HepG2 (cell line): ENCODE data around the gene DLEC1. TPM values are rescaled to one million over a fixed set of nuclear protein-coding genes. Genes with fewer than 3 reads are reported as not detected.

Source experiments
- ATAD3A ChIP-seq: sonication (generic); formaldehyde crosslinking; IDR thresholded peaks from 2 replicates; pipeline ENCODE4 v1.4.0; 2020; ENCODE audit warnings: missing genetic modification reagents
- BRCA1 ChIP-seq: sonication (generic); formaldehyde crosslinking; IDR thresholded peaks from 2 replicates; pipeline ENCODE4 v1.4.0; 2020; ENCODE audit warnings: missing genetic modification reagents
- CREM ChIP-seq, 2 experiments: sonication (generic) in 1 of 2; formaldehyde crosslinking in 1 of 2; IDR thresholded peaks; 2 replicates each; pipeline versions ENCODE4 v1.4.0 to v1.6.1; 2016 to 2020; ENCODE audit warnings: antibody characterized with exemption in 1 of 2, mild to moderate bottlenecking in 1 of 2, missing genetic modification reagents in 1 of 2
- FIP1L1 ChIP-seq: fragments of 200-400 bp; formaldehyde crosslinking; IDR thresholded peaks from 2 replicates; pipeline ENCODE4 v1.6.1; 2018; ENCODE audit warnings: low read depth, mild to moderate bottlenecking, low read length, moderate library complexity, borderline replicate concordance; ENCODE audit not compliant: insufficient read depth
- HDAC2 ChIP-seq: sonication (generic); formaldehyde crosslinking; IDR thresholded peaks from 2 replicates; pipeline ENCODE4 v1.4.0; 2020; ENCODE audit warnings: missing genetic modification reagents
- IRF2 ChIP-seq: IDR thresholded peaks from 2 replicates; pipeline ENCODE4 v1.6.1; 2018; ENCODE audit warnings: missing genetic modification reagents, missing compliant biosample characterization
- ONECUT2 ChIP-seq: sonication (generic); formaldehyde crosslinking; IDR thresholded peaks from 2 replicates; pipeline ENCODE4 v1.4.0; 2020; ENCODE audit warnings: missing genetic modification reagents
- RARA ChIP-seq: IDR thresholded peaks from 2 replicates; pipeline ENCODE4 v1.6.1; 2016; ENCODE audit warnings: missing genetic modification reagents, missing compliant biosample characterization
- SIX1 ChIP-seq: sonication (generic); formaldehyde crosslinking; IDR thresholded peaks from 2 replicates; pipeline ENCODE4 v1.4.0; 2020; ENCODE audit warnings: missing genetic modification reagents, borderline replicate concordance
- SNAPC2 ChIP-seq: sonication (generic); formaldehyde crosslinking; IDR thresholded peaks from 2 replicates; pipeline ENCODE4 v1.8.1; 2022; ENCODE audit warnings: mild to moderate bottlenecking, missing genetic modification reagents
- SP140L ChIP-seq: sonication (generic); formaldehyde crosslinking; IDR thresholded peaks from 2 replicates; pipeline ENCODE4 v1.4.0; 2020; ENCODE audit warnings: missing genetic modification reagents, borderline replicate concordance
- ZMYM4 ChIP-seq: sonication (generic); formaldehyde crosslinking; IDR thresholded peaks from 2 replicates; pipeline ENCODE4 v1.8.1; 2023; ENCODE audit warnings: mild to moderate bottlenecking, missing genetic modification reagents
- ZNF326 ChIP-seq: sonication (generic); formaldehyde crosslinking; IDR thresholded peaks from 2 replicates; pipeline ENCODE4 v1.4.0; 2020; ENCODE audit warnings: missing genetic modification reagents, borderline replicate concordance
- ZNF451 ChIP-seq: sonication (generic); formaldehyde crosslinking; IDR thresholded peaks from 2 replicates; pipeline ENCODE4 v1.5.0; 2020; ENCODE audit warnings: mild to moderate bottlenecking, missing genetic modification reagents
- ZNF616 ChIP-seq: sonication (generic); formaldehyde crosslinking; IDR thresholded peaks from 2 replicates; pipeline ENCODE4 v1.5.0; 2020; ENCODE audit warnings: low read depth, mild to moderate bottlenecking, missing genetic modification reagents
- ZNF772 ChIP-seq: sonication (generic); formaldehyde crosslinking; IDR thresholded peaks from 2 replicates; pipeline ENCODE4 v1.5.0; 2020; ENCODE audit warnings: mild to moderate bottlenecking, missing genetic modification reagents
- ZNF790 ChIP-seq: sonication (generic); formaldehyde crosslinking; IDR thresholded peaks from 2 replicates; pipeline ENCODE4 v1.8.0; 2022; ENCODE audit warnings: missing genetic modification reagents, mild to moderate bottlenecking, borderline replicate concordance
- polyA plus RNA-seq, 8 experiments: library from polyadenylated mRNA; depleted of rRNA in 3 of 8; stranded (reverse) in 7 of 8; unstranded in 1 of 8; fragments of >200 nt; fragmentation: Illumina TruSeq in 4 of 8; extraction: Trizol in 4 of 8; gene quantifications; 2 replicates each; pipeline versions ENCODE4 v1.2.1 to v1.2.3, GENCODE V29; 2011 to 2016; ENCODE audit warnings: low read depth in 4 of 8, missing spikeins in 1 of 8, mixed read lengths in 1 of 8; ENCODE audit not compliant: insufficient read depth in 1 of 8
- total RNA-seq, 5 experiments: library from RNA; depleted of rRNA; stranded (reverse); fragments of >200 nt; fragmentation: Illumina TruSeq; extraction: Trizol; gene quantifications; 2 replicates each; pipeline ENCODE4 v1.2.3, GENCODE V29; 2016; ENCODE audit warnings: low read depth in 1 of 5
- TF ChIP-seq, protein P1 (sequence below): sonication (generic); formaldehyde crosslinking; IDR thresholded peaks from 2 replicates; pipeline ENCODE4 v1.8.1; 2023; ENCODE audit warnings: mild to moderate bottlenecking, inconsistent platforms, moderate library complexity, missing genetic modification reagents, borderline replicate concordance
- TF ChIP-seq, protein P2 (sequence below): sonication (generic); formaldehyde crosslinking; conservative IDR thresholded peaks from 2 replicates; pipeline ENCODE4 v1.5.0; 2020; ENCODE audit warnings: missing genetic modification reagents
- TF ChIP-seq, protein P3 (sequence below): IDR thresholded peaks from 2 replicates; pipeline ENCODE4 v1.6.1; 2016; ENCODE audit warnings: low read depth, control low read depth
- TF ChIP-seq, protein P4 (sequence below): fragments of 450-650 bp; IDR thresholded peaks from 2 replicates; pipeline ENCODE4 v1.6.1; 2017
- TF ChIP-seq, protein P5 (sequence below): conservative IDR thresholded peaks from 2 replicates; pipeline ENCODE4 v1.6.1; 2018; ENCODE audit warnings: missing genetic modification reagents

DLEC1 gene
- total and polyA plus RNA-seq, 2 of the 13 experiments (the other 11 are each of a cell fraction or from before 2014, with no cell fraction given) = 0.09 TPM; not detected in 1

DNA sequence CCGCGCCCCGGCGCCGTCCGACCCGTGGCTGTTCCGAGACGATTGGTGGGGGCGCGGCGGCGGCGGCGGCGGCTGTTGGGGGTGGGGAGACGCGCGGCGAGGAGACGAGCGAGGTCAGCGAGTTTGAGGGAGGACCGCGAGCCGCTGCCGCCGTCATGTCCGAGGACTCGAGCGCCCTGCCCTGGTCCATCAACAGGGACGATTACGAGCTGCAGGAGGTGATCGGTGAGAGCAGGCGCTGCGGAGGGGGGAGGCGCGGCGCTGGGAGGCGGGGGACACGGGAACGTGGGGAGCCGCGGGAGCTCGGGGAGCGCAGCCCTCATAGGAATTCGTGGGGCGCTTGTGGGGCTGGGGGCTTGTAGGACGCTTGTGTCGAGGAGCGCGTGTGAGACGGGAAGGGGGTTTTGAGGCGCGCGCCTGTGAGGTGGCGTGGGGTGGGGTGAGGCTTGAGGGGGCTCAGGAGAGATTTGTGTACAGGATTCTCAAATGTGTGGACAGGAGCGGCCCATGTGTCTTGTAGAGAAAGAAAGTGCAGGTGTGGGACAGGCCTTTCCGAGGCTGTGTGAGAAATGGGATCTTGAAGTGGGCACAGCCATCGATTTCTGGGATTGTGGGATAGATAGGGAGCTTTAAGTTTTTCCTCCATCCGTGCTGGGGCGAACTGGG, 126.8 kb downstream of the DLEC1 start (continued):
- TF ChIP-seq, protein P1, sequence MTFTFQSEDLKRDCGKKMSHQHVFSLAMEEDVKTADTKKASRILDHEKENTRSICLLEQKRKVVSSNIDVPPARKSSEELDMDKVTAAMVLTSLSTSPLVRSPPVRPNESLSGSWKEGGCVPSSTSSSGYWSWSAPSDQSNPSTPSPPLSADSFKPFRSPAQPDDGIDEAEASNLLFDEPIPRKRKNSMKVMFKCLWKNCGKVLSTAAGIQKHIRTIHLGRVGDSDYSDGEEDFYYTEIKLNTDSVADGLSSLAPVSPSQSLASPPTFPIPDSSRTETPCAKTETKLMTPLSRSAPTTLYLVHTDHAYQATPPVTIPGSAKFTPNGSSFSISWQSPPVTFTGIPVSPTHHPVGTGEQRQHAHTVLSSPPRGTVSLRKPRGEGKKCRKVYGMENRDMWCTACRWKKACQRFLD (CRISPR knock-in tag) = no peak
- no peak for TF ChIP-seq ZNF451 (CRISPR knock-in tag)
- no peak; the same call in 1 of the 2 replicates for TF ChIP-seq HDAC2
- TF ChIP-seq, protein P2, sequence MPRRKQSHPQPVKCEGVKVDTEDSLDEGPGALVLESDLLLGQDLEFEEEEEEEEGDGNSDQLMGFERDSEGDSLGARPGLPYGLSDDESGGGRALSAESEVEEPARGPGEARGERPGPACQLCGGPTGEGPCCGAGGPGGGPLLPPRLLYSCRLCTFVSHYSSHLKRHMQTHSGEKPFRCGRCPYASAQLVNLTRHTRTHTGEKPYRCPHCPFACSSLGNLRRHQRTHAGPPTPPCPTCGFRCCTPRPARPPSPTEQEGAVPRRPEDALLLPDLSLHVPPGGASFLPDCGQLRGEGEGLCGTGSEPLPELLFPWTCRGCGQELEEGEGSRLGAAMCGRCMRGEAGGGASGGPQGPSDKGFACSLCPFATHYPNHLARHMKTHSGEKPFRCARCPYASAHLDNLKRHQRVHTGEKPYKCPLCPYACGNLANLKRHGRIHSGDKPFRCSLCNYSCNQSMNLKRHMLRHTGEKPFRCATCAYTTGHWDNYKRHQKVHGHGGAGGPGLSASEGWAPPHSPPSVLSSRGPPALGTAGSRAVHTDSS (CRISPR knock-in tag) = no peak
- no peak for TF ChIP-seq ZNF326
- no peak for TF ChIP-seq SP140L (CRISPR knock-in tag)
- TF ChIP-seq, protein P3, sequence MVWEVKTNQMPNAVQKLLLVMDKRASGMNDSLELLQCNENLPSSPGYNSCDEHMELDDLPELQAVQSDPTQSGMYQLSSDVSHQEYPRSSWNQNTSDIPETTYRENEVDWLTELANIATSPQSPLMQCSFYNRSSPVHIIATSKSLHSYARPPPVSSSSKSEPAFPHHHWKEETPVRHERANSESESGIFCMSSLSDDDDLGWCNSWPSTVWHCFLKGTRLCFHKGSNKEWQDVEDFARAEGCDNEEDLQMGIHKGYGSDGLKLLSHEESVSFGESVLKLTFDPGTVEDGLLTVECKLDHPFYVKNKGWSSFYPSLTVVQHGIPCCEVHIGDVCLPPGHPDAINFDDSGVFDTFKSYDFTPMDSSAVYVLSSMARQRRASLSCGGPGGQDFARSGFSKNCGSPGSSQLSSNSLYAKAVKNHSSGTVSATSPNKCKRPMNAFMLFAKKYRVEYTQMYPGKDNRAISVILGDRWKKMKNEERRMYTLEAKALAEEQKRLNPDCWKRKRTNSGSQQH (CRISPR knock-in tag) = no peak
- no peak for TF ChIP-seq ONECUT2 (CRISPR knock-in tag)
- TF ChIP-seq ZNF616 = no peak
- no peak for TF ChIP-seq ZNF772 (CRISPR knock-in tag)
- TF ChIP-seq CREM (IDR thresholded peaks at IDR 0.05) = no peak
- TF ChIP-seq CREM (CRISPR knock-in tag; IDR thresholded peaks at IDR 0.05) = no peak
- no peak for TF ChIP-seq ATAD3A
- TF ChIP-seq, protein P4, sequence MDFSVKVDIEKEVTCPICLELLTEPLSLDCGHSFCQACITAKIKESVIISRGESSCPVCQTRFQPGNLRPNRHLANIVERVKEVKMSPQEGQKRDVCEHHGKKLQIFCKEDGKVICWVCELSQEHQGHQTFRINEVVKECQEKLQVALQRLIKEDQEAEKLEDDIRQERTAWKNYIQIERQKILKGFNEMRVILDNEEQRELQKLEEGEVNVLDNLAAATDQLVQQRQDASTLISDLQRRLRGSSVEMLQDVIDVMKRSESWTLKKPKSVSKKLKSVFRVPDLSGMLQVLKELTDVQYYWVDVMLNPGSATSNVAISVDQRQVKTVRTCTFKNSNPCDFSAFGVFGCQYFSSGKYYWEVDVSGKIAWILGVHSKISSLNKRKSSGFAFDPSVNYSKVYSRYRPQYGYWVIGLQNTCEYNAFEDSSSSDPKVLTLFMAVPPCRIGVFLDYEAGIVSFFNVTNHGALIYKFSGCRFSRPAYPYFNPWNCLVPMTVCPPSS = no peak
- TF ChIP-seq ZNF790 (CRISPR knock-in tag) = no peak
- TF ChIP-seq IRF2 (CRISPR knock-in tag) = no peak
- TF ChIP-seq BRCA1 (CRISPR knock-in tag) = no peak
- TF ChIP-seq RARA (CRISPR knock-in tag) = no peak
- no peak for TF ChIP-seq FIP1L1
- TF ChIP-seq, protein P5, sequence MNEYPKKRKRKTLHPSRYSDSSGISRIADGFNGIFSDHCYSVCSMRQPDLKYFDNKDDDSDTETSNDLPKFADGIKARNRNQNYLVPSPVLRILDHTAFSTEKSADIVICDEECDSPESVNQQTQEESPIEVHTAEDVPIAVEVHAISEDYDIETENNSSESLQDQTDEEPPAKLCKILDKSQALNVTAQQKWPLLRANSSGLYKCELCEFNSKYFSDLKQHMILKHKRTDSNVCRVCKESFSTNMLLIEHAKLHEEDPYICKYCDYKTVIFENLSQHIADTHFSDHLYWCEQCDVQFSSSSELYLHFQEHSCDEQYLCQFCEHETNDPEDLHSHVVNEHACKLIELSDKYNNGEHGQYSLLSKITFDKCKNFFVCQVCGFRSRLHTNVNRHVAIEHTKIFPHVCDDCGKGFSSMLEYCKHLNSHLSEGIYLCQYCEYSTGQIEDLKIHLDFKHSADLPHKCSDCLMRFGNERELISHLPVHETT (CRISPR knock-in tag) = no peak
- no peak for TF ChIP-seq SIX1 (CRISPR knock-in tag)
- TF ChIP-seq ZMYM4 (CRISPR knock-in tag) = no peak
- TF ChIP-seq SNAPC2 (CRISPR knock-in tag) = 0 out of 2 replicates have a peak, but pooled peaks have one; percentile 0
